ENCODE results near the gene BRF1. TPM values are rescaled to one million over a fixed set of nuclear protein-coding genes. Genes with fewer than 3 reads are reported as not detected.
A peak's percentile ranks its signal among the peaks of the same experiment; 100 is the strongest.

The BRF1 gene
- total RNA-seq, 6 experiments from 2014 or later = 13.1 to 17.8 (median 16.2) TPM

DNA sequence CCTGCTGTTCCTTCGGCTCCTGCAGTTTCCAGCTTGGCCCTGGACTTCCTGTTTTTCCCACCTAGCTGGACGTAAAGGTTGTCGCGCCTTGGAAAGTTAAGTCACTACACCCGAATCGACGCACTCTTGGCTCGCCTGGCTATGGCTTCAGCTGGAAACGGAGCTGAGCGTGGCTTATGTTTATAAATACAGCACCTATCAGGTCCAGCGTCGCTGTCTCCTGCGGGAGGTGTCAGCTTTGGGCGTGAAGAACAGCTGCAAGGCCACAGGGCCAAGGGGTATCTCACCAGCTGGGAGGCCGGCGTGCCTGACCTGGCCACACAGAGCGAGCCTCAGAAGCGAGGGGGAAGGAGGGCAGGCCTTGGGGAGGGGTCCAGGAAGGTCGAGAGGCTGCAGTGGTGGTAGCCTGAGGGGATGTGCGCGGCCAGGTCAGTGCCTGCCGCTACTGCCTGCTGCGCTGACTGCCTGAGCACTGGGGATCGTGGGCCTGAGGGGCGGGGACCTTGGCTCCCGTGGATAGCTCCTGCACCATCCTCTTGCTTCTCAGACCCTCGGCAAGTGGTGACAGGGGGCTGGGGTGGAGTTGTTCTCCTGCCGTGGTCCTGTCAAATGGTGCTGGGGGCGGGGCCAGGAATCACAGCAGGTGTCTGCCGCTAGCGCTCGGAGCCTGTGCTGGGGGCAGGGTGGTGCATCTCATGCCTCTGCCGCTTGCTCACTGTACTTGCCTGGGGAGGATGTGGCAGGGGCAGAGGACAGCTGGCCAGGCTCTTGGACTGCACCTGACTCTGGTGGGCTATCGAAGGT is 26.3 kb upstream of the BRF1 start:
- peaks cover 0 to 14% (median 6%) of the 10 kb centered on the region in 4 donors for H3K4me1 ChIP-seq
- 85% methylated on average over 6 of the region's 34 CpGs for WGBS (ENCODE audit: insufficient coverage, low coverage, low lambda C conversion rate, missing lambda C conversion rate)

DNA sequence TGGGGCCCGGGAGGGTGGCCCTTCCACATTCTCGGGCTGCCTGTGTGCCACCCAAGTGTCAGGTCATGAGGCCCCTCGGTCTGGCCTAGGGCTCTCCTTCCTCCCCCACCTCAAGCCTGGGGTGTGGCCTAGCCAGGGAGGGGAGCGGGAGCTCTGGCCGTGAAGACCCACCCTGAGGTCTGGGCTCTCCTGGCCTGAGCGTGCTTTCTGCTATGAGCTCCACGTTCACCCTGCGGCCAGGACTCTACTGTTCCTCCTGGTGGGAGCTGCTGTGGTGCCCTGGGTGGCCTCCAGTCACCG is 25.7 kb upstream of the BRF1 start:
- no peaks in the 10 kb centered on the region for H3K27me3 ChIP-seq
- H3K36me3 ChIP-seq = no peaks in the 10 kb centered on the region
- DNase-seq (peak in 1 of 3 donors; percentile 44), ATAC-seq (no peak)
- H3K9me3 ChIP-seq = no peaks in the 10 kb centered on the region
- peaks cover 0 to 14% (median 6%) of the 10 kb centered on the region in 4 donors for H3K4me1 ChIP-seq
- intact Hi-C loops (cut with DNase I) = no loop called here
- WGBS (ENCODE audit: insufficient coverage, low coverage, low lambda C conversion rate, missing lambda C conversion rate) = no CpG with 5 or more reads among the region's 9 CpGs
- H3K4me3 ChIP-seq = no peak overlapping the region
- TF ChIP-seq POLR2A (IDR thresholded peaks at IDR 0.05) (no peak), CTCF (IDR thresholded peaks at IDR 0.05) (no peak)
- H3K27ac ChIP-seq = no peak overlapping the region

More for the DNA sequence above, 26.3 kb upstream of the BRF1 start:
- no peaks in the 10 kb centered on the region for H3K36me3 ChIP-seq
- DNase-seq = peak in 1 of 3 donors; percentile 50
- ATAC-seq = no peak
- no peak for TF ChIP-seq CTCF (IDR thresholded peaks at IDR 0.05)
- no peak for TF ChIP-seq POLR2A (IDR thresholded peaks at IDR 0.05)
- intact Hi-C loops (cut with DNase I) = no loop called here
- no peaks in the 10 kb centered on the region for H3K9me3 ChIP-seq
- H3K4me3 ChIP-seq = no peak overlapping the region
- no peaks in the 10 kb centered on the region for H3K27me3 ChIP-seq
- H3K27ac ChIP-seq = no peak overlapping the region

- Histone ChIP-seq H3K36me3 (no peaks in the 10 kb centered on the region), H3K27ac (no peak overlapping the region), H3K4me3 (no peak overlapping the region), H3K27me3 (no peaks in the 10 kb centered on the region), H3K4me1 (peaks cover 0 to 14% (median 6%) of the 10 kb centered on the region in 4 donors), H3K9me3 (no peaks in the 10 kb centered on the region)
- WGBS (ENCODE audit: insufficient coverage, low coverage, low lambda C conversion rate, missing lambda C conversion rate) = 67% methylated on average over 1 of the region's 27 CpGs
- intact Hi-C loops (cut with DNase I) = no loop called here
- ATAC-seq (no peak), DNase-seq (peak in 1 of 3 donors; percentile 41)
- TF ChIP-seq POLR2A (IDR thresholded peaks at IDR 0.05) (no peak), CTCF (IDR thresholded peaks at IDR 0.05) (no peak)
Observed at GRCh38 chr14:105325716-105326567, 25.1 kb upstream of the BRF1 start.

DNA sequence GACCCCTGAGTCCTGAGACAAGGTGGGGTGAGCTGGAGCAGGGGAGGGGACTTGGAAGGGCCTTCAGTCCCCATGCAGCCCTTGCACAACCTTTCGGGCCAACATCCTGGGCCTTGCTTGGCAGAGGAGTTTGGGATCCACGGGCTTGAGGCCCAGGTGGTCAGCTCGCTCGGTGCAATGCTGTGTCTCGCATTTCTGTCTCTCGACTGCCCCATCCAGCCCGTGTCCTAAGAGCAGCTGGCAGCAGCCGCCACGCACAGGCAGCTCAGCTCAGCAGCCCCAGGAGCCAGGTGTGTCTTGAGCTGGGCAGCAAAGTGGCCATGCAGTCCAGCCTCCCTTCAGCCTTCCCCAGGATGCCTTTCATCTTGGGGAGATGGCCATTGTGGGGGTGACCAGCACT is 24.5 kb upstream of the BRF1 start:
- Histone ChIP-seq H3K36me3 (no peaks in the 10 kb centered on the region), H3K4me3 (no peak overlapping the region), H3K27ac (no peak overlapping the region), H3K27me3 (no peaks in the 10 kb centered on the region), H3K9me3 (no peaks in the 10 kb centered on the region), H3K4me1 (peaks cover 0 to 14% (median 6%) of the 10 kb centered on the region in 4 donors)
- intact Hi-C loops (cut with DNase I) = no loop called here
- no peak for TF ChIP-seq POLR2A (IDR thresholded peaks at IDR 0.05)
- TF ChIP-seq CTCF (IDR thresholded peaks at IDR 0.05) = no peak
- ATAC-seq (no peak), DNase-seq (peak in 1 of 3 donors; percentile 44)
- no CpG with 5 or more reads among the region's 9 CpGs for WGBS (ENCODE audit: insufficient coverage, low coverage, low lambda C conversion rate, missing lambda C conversion rate)

Measured in right lobe of liver (tissue), 6 donors.